Ammon's horn (tissue), 1 donor: Measurements from ENCODE around the gene EFNA5.

Experiments used
- DNase-seq: peaks from one replicate; pipeline ENCODE4 v3.0.0-alpha.2; 2016; ENCODE audit warnings: low spot score

Gene EFNA5

GRCh38 chr5:107570805-107571531 is 99.8 kb downstream of the EFNA5 start:
- DNase-seq = no peak

- no peak for DNase-seq
These were observed 100.6 kb downstream of the EFNA5 start for GRCh38 chr5:107570181-107570580.

DNA sequence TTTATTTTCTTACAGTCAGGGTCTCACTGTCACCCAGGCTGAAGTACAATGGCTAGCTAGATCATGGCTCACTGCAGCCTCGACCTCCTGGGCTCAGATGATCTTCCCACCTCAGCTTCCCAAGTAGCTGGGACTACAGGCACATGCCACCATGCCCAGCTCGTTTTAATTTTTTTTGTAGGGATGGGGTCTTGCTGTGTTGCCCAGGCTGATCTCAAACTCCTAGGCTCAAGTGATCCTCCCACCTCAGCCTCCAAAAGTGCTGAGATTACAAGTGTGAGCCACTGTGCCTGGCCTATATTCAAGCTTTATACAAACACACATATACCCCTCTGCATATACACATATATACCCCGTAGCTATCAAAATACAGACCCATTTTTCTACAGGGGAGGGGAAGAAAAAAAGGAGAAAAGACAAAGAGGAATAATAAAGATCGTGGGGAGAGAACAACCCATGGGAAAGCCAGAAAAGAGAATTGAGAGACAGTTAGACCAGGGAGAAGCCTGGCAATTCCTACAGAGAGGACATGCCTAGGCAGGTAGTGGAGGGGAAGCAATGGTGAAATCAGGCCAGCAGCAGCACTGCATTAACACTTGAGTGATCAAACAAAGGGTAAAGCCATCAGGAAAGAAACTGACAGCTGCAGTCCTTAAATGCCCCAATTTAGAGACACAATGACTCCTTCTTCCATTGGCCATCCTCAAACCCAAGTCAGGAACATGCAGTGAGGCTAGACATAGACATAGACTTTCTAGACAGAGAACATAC is 102.7 kb downstream of the EFNA5 start:
- DNase-seq = no peak

DNA sequence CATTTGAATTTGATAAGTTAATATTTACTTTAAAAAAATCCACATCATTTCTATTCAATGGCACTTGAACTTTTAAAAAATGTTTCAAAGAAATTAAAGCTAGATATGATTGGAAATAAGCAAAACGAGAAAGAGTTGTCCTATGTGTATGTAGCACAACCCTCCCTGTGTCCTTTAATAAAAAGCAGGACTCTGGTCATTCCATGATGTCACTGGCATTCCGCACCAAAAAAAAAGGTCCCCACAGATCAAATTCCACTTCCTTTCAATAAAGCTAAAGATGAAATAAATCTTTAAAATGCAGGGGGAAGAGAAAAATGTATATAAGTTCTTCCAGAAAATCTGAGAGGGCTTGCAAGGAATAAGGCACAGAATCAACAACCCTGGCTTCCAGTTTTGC is 103.8 kb downstream of the EFNA5 start:
- no peak for DNase-seq

GRCh38 chr5:107565791-107566767 is 104.7 kb downstream of the EFNA5 start:
- DNase-seq = no peak

GRCh38 chr5:107564931-107565372 is 105.8 kb downstream of the EFNA5 start:
- no peak for DNase-seq

DNA sequence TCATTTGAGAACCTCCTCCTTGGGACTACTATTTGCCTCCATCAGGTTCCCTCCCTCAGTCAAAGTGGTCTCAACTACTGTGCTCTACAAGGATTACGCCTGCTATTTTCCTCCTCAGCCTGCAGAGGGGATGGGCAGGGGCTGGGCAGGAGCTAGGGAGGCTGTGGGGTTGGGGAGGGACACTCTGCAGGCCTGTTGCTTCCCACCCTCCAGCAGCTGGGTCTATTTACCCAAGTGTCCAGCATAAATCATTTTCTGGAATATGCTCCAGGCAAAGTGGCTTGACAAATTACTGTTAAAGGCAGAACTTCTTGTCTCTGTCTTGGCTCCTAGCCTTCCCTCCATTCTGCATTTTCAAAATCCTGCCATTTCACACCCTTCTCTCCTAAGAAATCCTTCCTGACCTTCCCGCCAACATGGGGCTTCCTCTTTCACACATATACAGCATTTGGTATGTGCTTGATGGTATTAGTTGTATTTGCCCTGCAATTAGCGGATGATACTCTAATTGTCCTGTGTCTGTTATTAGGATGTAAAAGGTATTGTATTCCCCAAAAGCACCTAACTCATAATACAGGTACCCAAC is 106.7 kb downstream of the EFNA5 start:
- no peak for DNase-seq

DNA sequence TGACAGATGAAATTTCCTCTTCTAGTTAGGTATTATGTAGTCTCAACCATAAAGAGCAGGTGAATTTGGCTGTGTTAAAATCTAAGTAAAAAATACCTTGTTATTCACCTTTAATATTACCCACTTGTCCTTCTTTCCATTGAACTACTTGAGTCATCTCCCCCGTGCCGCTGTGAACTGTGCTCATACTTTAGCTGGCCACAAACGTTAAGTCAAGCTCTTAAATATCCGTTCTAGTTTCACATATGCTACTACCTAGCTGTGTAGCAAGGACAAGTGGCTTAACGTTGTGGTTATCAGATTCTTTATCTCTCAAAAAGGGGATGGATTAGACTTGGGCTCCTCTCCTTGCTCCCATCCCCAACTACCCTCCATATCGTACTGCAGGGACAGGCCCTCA is 110.4 kb downstream of the EFNA5 start:
- DNase-seq = no peak

- no peak for DNase-seq
These were observed 111.8 kb downstream of the EFNA5 start for GRCh38 chr5:107558823-107559375.

DNA sequence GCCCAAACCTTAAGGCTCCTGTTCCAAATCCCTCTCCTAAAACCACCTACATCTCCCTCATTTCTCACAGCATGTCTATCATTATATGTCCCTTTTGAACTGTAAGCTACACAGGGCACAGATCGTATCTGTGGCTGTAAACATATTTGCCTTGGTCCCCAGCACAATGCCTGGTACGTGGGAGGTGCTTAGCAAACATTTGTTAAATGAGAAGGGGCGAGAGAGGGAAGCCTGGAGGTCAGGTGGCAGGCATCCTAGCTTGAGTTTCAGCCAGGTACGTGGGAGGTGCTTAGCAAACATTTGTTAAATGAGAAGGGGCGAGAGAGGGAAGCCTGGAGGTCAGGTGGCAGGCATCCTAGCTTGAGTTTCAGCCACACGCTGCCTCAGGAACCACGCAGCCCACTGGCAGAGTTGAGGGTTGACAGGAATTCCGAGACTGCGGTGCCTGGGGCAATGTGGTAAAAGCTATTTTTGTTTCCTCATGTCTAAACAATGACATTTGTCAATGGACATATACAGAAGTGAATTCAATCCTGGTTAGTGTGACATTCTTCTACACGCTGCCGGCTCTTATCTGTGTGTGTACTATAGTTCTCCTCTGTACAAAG is 113.6 kb downstream of the EFNA5 start:
- DNase-seq = no peak

- no peak for DNase-seq
These were observed 114.2 kb downstream of the EFNA5 start for GRCh38 chr5:107556575-107556974.

- no peak for DNase-seq
These were observed 115.2 kb downstream of the EFNA5 start for GRCh38 chr5:107555425-107556090.

- no peak for DNase-seq
These were observed 115.8 kb downstream of the EFNA5 start for GRCh38 chr5:107554776-107555424.

GRCh38 chr5:107553117-107553555 is 117.6 kb downstream of the EFNA5 start:
- DNase-seq = no peak

- DNase-seq = no peak
These were observed 119.6 kb downstream of the EFNA5 start for GRCh38 chr5:107551088-107551487.

- DNase-seq = no peak
These were observed 121.2 kb downstream of the EFNA5 start for GRCh38 chr5:107549567-107549966.

DNA sequence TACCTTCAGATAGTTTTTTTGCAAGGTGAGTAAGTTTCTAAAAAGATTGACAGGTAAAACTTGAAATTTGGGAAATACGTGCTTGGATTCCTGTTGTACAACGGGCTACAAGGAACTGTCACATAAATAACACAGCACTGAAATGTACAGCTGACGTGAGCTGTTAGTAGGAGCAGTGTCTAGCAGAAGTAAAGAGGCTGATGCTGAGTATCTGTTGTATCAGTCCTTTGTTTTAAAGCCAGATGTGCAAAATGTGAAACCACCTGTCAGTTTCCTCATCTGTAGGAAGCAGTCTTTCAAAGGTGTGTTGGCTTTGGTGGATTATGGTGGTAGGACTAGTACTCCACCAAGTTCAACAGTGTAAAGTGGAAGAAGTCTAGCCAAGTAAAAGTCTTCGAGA is 122.3 kb downstream of the EFNA5 start:
- DNase-seq = no peak

- DNase-seq = no peak
These were observed 124.0 kb downstream of the EFNA5 start for GRCh38 chr5:107546719-107547118.

- DNase-seq = no peak
These were observed 125.3 kb downstream of the EFNA5 start for GRCh38 chr5:107545486-107545885.

DNA sequence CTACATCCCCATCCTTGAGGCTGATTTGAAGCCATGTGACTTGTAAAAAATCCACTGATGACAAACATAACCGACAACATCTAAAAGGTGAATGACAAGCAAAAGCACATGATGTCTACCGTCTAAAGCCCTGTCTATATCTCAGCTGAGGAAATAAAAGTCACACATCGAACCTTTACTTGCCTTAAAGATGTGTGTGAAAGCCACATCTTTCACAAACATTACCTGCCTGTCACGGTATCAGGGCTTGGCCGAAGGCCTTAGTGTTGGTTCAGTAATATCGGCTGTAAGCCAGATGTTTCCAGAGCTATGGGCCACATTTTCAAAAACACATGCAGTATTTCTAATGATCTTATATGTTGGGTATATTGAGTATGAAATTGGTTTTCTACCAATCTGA is 125.8 kb downstream of the EFNA5 start:
- no peak for DNase-seq
